Measurements from ENCODE around the gene ETV1. TPM values are rescaled to one million over a fixed set of nuclear protein-coding genes. Genes with fewer than 3 reads are reported as not detected.

Gene ETV1
- total RNA-seq, 1 experiment from 2014 or later = 45.9 TPM

- Mint-ChIP-seq H3K9me3 (ENCODE audit: low read depth, unreplicated experiment) (no peaks in the 10 kb centered on the region), H3K4me3 (ENCODE audit: low read depth, unreplicated experiment) (no peak overlapping the region), H3K27me3 (ENCODE audit: unreplicated experiment) (no peaks in the 10 kb centered on the region), H3K27ac (ENCODE audit: unreplicated experiment) (no peak overlapping the region), H3K4me1 (ENCODE audit: low read depth, unreplicated experiment) (no peaks in the 10 kb centered on the region), H3K36me3 (ENCODE audit: insufficient read depth, unreplicated experiment) (no peaks in the 10 kb centered on the region)
- no TSS peak for BruUV-seq (replicated peaks)
- TF ChIP-seq CTCF (IDR thresholded peaks at IDR 0.05; ENCODE audit: unreplicated experiment) = no peak
- intact Hi-C loops (cut with micrococcal nuclease; ENCODE audit: unreplicated experiment) = no loop called here
- CTCF ChIA-PET = no interaction called here
- DNase-seq = no peak
These were observed 116.8 kb downstream of the ETV1 start for GRCh38 chr7:13872709-13873108.

- CTCF ChIA-PET = no interaction called here
- H3K4me1 Mint-ChIP-seq (ENCODE audit: low read depth, unreplicated experiment) = no peaks in the 10 kb centered on the region
- DNase-seq = no peak
- H3K9me3 Mint-ChIP-seq (ENCODE audit: low read depth, unreplicated experiment) = no peaks in the 10 kb centered on the region
- no TSS peak for BruUV-seq (replicated peaks)
- no peak overlapping the region for H3K27ac Mint-ChIP-seq (ENCODE audit: unreplicated experiment)
- no peaks in the 10 kb centered on the region for H3K36me3 Mint-ChIP-seq (ENCODE audit: insufficient read depth, unreplicated experiment)
- intact Hi-C loops (cut with micrococcal nuclease; ENCODE audit: unreplicated experiment) = no loop called here
- no peak overlapping the region for H3K4me3 Mint-ChIP-seq (ENCODE audit: low read depth, unreplicated experiment)
- no peaks in the 10 kb centered on the region for H3K27me3 Mint-ChIP-seq (ENCODE audit: unreplicated experiment)
- TF ChIP-seq CTCF (IDR thresholded peaks at IDR 0.05; ENCODE audit: unreplicated experiment) = no peak
These were observed 118.5 kb downstream of the ETV1 start for GRCh38 chr7:13871008-13871407.

GRCh38 chr7:13860734-13861133, 128.7 kb downstream of the ETV1 start:
- Mint-ChIP-seq H3K4me3 (ENCODE audit: low read depth, unreplicated experiment) (no peak overlapping the region), H3K27ac (ENCODE audit: unreplicated experiment) (peak overlapping the region; percentile 10), H3K9me3 (ENCODE audit: low read depth, unreplicated experiment) (no peaks in the 10 kb centered on the region), H3K4me1 (ENCODE audit: low read depth, unreplicated experiment) (peaks cover 12% of the 10 kb centered on the region), H3K36me3 (ENCODE audit: insufficient read depth, unreplicated experiment) (no peaks in the 10 kb centered on the region), H3K27me3 (ENCODE audit: unreplicated experiment) (no peaks in the 10 kb centered on the region)
- CTCF ChIA-PET = interaction anchor here (0.8 kb wide), 1 partner anchor 10 kb away, joined by 3 read pairs; no protein-coding TSS in a partner anchor
- intact Hi-C loops (cut with micrococcal nuclease; ENCODE audit: unreplicated experiment) = no loop called here
- no TSS peak for BruUV-seq (replicated peaks)
- TF ChIP-seq CTCF (IDR thresholded peaks at IDR 0.05; ENCODE audit: unreplicated experiment) = no peak
- no peak for DNase-seq

GRCh38 chr7:13856012-13856411, 133.5 kb downstream of the ETV1 start:
- H3K4me1 Mint-ChIP-seq (ENCODE audit: low read depth, unreplicated experiment) = peaks cover 11% of the 10 kb centered on the region
- no peak for DNase-seq
- no peak overlapping the region for H3K27ac Mint-ChIP-seq (ENCODE audit: unreplicated experiment)
- H3K9me3 Mint-ChIP-seq (ENCODE audit: low read depth, unreplicated experiment) = no peaks in the 10 kb centered on the region
- no TSS peak for BruUV-seq (replicated peaks)
- H3K36me3 Mint-ChIP-seq (ENCODE audit: insufficient read depth, unreplicated experiment) = no peaks in the 10 kb centered on the region
- H3K27me3 Mint-ChIP-seq (ENCODE audit: unreplicated experiment) = no peaks in the 10 kb centered on the region
- intact Hi-C loops (cut with micrococcal nuclease; ENCODE audit: unreplicated experiment) = no loop called here
- no peak for TF ChIP-seq CTCF (IDR thresholded peaks at IDR 0.05; ENCODE audit: unreplicated experiment)
- no peak overlapping the region for H3K4me3 Mint-ChIP-seq (ENCODE audit: low read depth, unreplicated experiment)
- CTCF ChIA-PET = no interaction called here

All from Calu3 (cell line).